WI38 (cell line): ENCODE measurements around the gene MARK3.

Experiments used
- H3K4me3 ChIP-seq: 2 replicates; pipeline ENCODE4 v1.5.1; 2011; ENCODE audit warnings: low read depth, mild to moderate bottlenecking, control low read depth, low read length
- CTCF ChIP-seq: IDR thresholded peaks from 2 replicates; pipeline ENCODE4 v1.5.1; 2012; ENCODE audit warnings: low read depth, mild to moderate bottlenecking, control low read depth, low read length

The MARK3 gene

DNA sequence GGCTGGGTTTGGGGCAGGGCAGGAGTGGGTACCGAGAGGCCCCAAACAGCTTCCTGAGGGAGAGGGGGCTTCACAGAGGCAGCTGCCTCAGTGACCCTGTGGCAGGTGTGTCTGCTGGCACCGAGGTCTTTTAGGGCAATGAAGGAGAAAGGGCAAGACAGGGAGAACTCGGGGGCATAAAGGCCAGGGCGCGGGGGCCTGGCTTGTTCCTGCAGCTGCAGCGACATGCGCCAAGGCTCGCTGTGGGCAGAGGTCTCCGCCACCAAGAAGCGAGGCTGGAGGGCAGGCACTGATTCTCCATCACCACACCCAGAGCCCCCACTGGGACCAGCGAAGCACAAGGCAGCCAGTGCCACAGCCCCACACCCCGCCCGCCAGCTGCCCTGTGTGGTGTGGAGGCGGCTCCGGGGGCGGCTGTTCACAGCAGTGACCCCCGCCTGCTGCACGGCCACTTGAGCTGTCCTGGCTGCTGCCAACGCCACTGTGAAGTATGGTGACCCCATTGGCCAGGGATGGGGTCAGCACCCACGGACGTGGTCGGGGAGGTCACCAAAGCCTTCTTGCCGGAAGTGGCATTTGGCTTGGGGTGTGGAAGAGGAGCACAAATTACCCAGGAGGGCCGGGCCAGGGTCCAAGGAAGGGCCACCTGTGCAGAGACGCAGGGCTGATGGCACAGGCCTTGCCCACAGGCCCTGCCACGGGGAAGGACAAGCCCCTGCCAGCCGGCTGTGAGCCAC is 160.9 kb downstream of the MARK3 start:
- no peak overlapping the region for H3K4me3 ChIP-seq
- no peak for TF ChIP-seq CTCF

DNA sequence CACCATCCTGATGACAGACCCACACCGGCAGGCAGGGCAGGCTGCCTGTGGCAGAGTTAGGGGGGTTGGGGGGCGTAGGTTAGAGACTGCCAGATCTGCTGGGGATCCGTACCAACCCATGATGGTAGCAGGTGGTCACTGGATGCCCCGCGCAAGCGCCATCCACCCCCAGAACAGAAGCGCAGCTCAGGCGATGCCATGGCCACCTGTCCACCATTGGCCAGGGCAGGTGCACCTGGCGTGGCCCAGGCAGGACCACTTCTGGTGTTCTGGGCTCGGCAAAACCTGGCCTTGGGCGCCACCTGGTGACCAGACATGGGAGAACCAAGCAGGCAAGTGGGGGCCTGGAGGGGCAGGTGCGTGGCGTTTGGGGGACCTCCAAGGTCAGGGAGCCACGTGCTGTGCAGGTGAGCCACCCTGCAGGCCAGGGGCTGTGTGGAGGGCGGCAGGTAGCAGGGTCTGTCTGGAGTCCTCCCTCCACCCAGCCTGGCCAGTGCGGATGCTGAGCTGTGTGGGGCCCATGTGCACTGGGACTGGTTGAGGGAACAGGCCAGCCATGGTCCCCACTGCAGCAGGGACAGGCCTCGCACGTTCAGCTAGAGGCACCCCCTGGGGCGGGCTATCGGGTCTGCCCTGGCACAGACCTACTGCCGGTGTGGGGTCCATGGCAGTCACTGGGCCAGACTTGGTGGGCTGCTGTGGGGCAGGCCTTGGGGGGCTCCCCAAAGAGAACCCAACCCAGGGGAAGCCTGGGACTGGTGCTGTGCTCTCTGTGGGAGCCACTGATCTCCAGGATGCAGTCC is 161.6 kb downstream of the MARK3 start:
- peak; percentile 84 for TF ChIP-seq CTCF
- H3K4me3 ChIP-seq, result no peak overlapping the region

DNA sequence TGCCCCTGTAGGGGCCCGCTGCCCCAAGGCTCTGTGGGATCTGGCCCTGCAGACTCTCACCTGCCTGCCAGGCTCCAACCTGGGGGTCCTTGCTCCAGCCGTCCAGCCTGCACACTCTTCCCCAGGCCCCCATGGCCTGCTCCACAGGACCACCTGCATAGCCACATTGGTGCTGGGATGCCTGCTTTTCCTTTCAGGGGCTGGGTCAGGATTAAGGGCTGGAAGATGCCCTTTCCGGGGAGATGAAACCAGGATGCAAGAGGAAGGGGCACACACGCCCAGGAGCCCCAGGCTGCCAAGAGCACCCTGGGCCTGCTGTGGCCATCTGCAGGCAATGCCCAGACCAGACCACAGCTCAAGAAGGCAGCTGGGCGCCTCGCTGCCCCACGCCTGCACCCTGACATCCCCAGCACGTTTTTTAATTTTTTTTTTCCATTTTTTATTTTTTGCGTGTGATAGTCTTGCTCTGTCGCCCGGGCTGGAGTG is 162.3 kb downstream of the MARK3 start:
- no peak for TF ChIP-seq CTCF
- H3K4me3 ChIP-seq, result no peak overlapping the region

DNA sequence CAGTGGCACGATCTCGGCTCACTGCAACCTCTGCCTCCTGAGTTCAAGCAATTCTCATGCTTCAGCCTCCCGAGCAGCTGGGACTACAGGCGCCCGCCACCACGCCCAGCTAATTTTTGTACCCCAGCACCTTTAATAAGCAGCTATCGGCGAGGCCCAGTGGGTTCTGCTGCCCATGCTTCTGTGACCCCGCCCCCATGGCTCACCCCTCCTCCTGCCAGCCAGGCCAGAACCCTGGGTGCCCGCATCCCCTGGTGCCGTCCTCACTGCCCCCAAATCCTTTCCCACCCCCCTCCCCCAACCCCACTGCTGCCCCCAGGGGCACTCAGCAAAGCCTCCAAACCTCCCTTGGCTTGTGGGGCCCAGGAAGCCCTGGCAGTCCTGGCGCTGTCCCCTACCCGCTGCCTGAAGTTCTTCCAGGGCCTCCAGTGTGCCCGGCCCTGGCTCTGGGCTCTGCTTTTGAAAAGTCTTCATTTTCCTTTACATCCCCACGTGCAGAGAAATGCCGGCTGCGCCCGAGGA is 162.8 kb downstream of the MARK3 start:
- no peak overlapping the region for H3K4me3 ChIP-seq
- no peak for TF ChIP-seq CTCF

- no peak for TF ChIP-seq CTCF
- no peak overlapping the region for H3K4me3 ChIP-seq
These were observed 163.5 kb downstream of the MARK3 start for GRCh38 chr14:103548463-103549351.

GRCh38 chr14:103549361-103550311 is 164.4 kb downstream of the MARK3 start:
- no peak for TF ChIP-seq CTCF
- no peak overlapping the region for H3K4me3 ChIP-seq
